Effector CD4-positive, alpha-beta T cell (primary cell): Measurements from ENCODE around the gene RIPOR1.

Source experiments
- DNase-seq: peaks from one replicate; pipeline ENCODE4 v3.0.0-alpha.2; 2020

Gene RIPOR1

DNA sequence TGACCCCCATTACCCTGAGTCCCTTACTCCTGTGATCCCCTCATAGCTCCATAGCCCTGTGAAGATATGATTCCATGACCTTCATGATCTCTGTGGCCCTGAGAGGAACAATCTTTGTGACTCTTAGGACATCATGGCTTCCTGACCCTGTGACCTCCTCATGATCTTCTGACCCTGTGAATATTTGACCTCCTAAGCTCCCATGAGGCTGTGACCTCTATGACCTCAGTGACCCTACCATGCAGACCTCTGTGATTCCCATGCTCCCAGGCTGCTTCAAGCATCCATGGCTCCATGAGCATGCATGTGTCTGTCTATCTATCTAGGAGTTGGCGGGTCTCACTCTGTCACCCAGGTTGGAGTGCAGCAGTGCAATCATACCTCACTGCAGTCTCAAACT is 12.1 kb downstream of the RIPOR1 start:
- DNase-seq: no peak

DNA sequence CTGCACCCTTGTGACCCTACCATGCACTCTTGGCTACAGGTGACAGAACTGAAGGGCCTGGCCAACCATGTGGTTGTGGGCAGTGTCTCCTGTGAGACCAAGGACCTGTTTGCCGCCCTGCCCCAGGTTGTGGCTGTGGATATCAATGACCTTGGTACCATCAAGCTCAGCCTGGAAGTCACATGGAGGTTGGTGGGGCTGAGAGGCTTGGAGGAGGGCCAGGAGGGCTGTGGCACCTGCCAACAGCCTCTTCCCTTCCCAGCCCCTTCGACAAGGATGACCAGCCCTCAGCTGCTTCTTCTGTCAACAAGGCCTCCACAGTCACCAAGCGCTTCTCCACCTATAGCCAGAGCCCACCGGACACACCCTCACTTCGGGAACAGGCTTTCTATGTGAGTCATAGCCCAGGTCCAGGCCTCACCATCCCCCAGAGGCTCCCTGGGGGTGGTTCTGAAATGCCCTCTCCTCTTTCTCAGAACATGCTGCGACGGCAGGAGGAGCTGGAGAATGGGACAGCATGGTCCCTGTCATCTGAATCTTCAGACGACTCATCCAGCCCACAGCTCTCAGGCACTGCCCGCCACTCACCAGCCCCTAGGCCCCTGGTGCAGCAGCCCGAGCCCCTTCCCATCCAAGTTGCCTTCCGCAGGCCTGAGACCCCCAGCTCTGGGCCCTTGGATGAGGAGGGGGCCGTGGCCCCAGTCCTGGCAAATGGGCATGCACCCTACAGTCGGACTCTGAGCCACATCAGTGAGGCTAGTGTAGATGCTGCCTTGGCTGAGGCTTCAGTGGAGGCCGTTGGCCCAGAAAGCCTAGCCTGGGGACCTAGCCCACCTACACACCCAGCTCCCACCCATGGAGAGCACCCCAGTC is 13.0 kb downstream of the RIPOR1 start:
- DNase-seq: no peak

DNA sequence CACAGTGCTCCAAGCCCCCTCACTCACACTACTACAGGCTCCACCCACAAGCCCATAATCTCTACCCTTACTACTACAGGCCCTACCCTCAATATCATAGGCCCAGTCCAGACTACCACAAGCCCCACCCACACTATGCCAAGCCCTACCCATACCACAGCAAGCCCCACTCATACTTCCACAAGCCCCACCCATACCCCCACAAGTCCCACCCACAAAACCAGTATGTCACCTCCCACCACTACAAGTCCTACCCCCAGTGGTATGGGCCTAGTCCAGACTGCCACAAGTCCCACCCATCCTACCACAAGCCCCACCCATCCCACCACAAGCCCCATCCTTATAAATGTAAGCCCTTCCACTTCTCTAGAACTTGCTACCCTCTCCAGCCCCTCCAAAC is 13.8 kb downstream of the RIPOR1 start:
- DNase-seq: peak; percentile 58

DNA sequence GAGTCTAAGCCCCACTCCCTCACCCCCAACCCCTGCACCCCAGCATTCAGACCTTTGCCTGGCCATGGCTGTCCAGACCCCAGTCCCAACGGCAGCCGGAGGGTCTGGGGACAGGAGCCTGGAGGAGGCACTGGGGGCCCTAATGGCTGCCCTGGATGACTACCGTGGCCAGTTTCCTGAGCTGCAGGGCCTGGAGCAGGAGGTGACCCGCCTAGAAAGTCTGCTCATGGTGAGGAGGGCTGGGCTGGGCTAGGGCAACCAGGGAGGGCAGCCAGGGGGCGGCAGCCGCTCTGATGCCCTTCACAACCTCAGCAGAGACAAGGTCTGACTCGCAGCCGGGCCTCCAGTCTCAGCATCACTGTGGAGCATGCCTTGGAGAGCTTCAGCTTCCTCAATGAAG is 14.4 kb downstream of the RIPOR1 start:
- DNase-seq: no peak

DNA sequence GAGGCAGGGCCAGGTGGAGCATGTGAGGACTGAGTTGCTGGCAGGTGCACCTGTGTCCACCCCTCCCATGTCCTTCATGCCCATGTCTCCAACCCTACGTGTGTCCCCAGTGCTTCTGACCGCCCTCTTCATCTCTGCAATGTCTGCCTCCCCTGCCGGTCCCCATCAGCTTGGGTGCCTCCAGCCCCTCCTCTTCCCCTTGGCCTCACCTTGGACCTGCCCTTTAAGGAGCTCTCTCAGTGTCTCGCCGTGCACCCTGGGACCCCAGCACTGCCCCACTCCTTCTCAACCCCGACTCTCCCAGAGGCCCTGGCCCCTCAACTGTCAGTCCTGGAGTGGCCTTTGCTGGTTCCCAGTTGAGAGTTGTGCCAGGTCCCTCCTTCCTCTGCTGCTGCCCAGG is 15.0 kb downstream of the RIPOR1 start:
- no peak for DNase-seq

DNA sequence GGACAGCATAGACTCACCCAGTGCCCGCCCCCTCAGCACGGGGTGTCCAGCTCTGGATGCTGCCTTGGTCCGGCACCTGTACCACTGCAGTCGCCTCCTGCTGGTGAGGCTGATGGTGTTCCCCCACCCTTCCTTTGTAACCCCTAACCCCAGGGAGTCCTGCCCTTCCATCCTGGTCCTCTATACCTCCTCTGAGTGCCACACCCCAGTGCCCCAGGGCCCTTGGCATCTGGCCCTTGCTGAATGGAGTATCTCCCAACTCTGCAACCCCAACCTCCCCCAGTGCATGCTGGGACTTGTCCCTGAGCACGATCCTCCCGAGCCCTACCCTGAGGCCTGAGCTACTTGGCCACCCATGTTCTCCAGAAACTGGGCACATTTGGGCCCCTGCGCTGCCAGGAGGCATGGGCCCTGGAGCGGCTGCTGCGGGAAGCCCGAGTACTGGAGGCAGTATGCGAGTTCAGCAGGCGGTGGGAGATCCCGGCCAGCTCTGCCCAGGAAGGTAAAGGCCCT is 15.8 kb downstream of the RIPOR1 start:
- no peak for DNase-seq

DNA sequence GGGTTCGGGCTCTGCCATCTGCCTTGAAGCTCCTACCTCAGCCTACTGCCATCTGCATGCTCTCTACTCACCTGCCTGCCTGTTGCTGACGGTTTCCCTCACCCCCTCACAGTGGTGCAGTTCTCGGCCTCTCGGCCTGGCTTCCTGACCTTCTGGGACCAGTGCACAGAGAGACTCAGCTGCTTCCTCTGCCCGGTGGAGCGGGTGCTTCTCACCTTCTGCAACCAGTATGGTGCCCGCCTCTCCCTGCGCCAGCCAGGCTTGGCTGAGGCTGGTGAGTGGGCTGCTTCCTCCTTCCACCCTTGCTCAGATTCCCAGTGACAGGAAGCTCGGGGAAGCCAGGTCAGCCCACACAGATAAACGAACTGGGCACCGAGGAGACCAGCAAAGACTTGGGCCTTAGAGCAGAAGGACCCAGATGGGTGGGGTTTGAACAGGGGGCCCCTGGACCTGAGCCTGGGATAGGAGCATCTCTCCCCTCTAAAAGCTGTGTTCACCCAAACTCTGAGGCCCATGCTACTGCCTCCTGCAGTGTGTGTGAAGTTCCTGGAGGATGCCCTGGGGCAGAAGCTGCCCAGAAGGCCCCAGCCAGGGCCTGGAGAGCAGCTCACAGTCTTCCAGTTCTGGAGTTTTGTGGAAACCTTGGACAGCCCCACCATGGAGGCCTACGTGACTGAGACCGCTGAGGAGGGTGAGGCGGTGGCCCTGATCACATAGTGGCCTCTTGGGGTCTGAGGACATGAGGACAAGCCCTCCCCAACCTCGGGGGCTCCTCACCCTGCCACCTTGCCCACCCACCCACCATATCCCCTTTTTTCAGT is 16.4 kb downstream of the RIPOR1 start:
- DNase-seq: no peak

DNA sequence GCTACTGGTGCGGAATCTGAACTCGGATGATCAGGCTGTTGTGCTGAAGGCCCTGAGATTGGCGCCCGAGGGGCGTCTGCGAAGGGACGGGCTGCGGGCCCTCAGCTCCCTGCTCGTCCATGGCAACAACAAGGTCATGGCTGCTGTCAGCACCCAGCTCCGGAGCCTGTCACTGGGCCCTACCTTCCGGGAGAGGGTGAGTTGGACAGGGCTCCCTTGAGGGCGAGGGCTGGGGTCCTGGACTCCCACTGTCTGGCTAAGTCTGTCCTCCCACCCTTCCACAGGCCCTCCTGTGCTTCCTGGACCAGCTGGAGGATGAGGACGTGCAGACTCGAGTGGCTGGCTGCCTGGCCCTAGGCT is 17.0 kb downstream of the RIPOR1 start:
- DNase-seq: no peak

DNA sequence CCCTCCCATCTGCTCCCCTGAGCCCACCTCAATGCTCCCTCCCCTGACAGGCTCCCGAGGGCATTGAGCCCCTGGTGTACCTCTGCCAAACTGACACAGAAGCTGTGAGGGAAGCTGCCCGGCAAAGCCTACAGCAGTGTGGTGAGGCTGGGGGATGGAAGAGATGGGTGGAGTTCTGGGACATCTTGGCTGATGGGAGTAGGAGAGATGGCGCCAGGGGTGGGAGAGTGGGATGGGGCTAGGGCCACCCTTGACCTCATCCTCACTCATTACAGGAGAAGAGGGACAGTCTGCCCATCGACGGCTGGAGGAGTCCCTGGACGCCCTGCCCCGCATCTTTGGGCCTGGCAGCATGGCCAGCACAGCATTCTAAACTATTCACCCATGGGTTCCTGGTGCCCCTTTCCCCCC is 17.5 kb downstream of the RIPOR1 start:
- no peak for DNase-seq

DNA sequence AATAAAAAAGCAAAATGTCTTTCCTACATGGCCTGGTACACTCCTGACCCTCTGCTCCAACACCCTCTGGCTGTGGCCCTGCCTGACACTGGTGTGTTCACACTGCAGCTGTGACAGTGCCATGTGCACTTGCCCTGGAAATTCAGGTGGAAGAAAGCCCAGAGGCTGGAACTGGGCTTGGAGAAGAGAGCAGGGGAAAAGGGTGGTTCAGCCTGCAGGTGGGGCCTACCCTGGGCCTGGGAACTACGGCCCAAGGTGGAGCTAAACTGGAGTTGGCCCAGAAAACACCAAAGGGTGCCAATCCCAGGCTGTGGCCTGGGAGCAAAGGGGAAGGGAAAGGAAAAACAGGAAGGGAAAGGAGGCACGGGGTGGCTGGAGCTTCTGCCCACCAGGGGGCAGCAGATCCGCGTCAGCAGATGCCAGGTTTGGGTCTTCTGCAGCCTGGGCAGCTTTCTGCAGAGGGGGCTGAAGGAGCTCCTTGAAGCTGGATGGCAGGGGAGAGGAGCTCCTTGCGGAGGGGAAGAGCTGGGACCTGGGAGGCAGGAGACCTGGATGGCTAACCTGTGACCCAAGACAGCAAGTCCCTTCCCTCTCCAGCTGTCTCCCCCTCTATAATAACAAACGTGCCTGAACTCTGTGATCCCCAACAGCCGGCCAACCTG is 18.3 kb downstream of the RIPOR1 start:
- peak; percentile 71 for DNase-seq

DNA sequence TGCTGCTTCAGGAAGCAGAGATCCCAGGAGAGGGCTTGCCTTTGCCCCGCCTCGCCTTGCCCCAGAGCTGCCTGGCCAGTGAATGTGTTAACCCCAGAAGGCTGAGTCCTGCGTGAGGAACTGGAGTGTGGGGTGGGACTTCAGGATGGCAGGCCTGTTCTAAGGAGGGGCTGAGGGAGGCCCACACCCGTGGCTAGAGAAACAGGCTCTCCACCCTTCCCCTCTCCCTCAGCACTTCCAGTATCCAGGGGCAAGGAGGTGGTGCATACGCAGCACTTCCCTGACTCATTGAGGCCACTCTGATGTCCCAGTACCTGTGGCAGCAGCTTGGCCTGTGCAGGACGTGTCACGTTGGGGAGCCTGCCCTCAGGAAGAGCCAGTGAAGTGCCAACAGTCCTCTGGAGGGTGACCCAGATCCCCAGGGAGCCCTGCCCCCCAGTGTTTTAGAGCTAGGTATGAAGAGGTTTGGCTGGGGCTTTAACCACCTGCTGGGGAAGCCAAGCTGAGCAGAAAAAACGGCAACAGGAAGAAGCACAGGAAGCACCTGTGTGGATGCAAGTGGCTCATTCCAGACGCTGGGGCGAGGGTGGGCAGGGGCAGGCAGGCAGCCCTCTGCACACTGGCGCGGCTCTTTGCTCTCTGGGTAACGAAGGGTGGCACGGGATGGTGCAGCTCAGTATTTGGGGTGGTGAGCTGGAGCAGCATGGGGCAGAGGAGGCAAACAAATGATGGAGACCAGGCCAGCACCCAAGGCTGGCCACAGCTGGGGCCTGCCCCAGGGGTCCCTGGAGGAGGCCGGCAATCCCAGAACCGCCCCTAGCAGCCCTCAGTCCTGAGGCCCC is 19.0 kb downstream of the RIPOR1 start:
- DNase-seq: peak; percentile 45

DNA sequence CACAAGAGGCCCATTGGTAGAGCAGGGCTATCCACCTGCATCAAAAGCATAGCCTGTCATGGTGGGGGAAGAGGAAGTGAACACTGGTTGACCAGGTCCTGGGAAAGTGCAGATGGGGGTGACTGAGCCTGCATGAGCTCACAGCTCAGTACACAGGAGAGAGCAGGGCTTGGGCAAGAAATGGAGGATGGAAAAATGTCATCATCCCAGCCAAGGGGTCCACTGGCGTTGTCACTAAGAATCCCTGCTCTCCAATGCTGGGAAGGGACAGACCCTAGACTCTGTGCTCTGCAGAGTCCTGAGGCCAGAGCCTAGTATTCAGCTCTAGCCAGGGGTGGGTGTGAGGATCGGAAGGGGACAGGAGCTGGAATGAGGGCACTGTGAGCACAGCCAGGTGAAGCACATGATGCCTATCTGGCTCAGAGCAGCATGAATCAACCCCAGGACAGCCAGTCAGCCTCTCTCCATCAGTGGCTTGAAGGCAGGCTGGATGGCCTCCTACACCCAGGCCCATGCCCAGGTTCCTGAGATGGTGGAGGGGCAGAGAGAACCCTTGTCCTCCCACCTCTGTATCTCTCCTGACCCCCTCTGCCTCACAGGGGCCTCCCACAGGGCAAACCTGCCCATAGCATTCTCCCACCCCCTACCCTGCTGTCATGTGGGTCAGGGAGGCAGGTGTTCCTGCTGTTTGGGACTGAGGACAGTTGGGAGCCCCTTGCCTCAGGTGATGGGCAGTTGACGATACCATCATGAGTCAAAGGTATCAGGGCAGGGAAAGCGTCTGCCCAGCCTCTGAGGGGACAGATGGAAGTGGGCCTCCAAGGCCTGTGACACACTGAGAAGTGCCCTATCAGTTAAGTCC is 19.9 kb downstream of the RIPOR1 start:
- no peak for DNase-seq

DNA sequence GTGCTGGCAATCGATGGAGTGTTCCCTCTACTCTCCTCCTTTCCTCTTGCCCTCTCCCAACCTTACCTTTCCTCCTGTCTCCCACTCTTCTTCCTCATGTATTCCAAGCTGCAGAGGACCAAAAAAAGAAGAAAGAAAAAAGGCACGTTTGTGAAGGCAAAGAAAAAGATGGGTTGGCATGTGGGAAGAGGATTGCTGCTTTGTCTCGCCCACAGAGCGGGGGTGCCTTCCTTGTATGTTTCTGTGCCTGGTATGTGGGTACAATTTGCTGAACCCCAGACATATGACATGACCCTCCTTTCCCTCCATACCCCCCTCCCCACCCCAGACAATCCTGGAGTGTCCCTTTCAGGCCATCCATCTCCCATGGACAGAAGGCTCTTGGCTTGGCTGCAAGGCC is 20.6 kb downstream of the RIPOR1 start:
- DNase-seq: no peak

DNA sequence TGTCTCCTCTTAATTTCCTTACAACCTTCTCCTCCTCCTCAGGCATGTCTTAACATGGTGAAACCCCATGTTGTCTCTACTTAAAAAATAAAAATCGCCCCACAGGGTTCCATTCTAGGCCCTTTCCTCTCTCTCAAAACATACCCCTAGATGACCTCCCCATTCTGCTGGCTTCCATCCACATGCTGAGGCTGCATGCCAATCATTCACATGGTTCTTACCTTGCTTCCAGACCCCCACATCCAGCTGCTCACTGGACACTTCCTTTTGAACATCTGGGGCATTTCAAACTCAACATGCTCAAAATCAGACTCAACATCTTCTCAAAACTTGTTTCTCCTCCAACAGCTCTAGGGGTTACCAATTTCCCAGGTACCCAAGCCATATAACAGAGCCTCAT is 21.3 kb downstream of the RIPOR1 start:
- no peak for DNase-seq

DNA sequence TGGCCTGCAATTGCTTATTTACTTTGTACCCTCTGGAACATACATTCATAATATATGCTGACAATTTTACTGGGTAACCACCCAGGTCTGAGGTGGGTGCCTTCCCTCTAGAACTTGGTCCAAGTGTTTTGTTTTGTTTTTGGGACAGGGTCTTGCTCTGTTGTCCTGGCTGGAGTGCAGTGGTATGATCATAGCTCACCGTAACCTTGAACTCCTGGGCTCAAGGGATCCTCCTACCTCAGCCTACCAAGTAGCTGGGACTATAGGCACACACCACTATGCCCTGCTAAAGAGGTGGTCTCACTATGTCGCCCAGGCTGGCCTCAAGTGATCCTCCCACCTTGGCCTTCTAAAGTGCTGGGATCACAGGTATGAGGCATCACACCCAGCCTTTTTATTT is 22.5 kb downstream of the RIPOR1 start:
- no peak for DNase-seq

DNA sequence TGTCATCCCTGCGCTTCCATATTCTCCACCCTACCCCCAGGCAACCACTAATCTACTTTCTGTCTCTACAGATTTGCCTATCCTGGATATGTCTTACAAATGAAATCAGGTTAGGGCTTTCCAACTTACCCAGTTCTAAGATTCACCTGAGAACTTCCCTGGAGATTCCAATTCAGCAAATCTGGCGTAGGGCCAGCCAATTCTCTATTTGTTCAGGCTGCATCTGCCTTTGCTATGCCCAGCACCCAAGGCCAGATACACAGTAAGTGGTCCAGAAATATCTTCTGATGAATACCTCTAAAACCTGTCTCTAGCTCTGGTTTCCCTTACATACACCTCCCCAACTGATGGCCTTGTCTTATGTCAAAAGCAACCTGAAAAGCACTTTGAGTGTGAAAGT is 23.3 kb downstream of the RIPOR1 start:
- no peak for DNase-seq

DNA sequence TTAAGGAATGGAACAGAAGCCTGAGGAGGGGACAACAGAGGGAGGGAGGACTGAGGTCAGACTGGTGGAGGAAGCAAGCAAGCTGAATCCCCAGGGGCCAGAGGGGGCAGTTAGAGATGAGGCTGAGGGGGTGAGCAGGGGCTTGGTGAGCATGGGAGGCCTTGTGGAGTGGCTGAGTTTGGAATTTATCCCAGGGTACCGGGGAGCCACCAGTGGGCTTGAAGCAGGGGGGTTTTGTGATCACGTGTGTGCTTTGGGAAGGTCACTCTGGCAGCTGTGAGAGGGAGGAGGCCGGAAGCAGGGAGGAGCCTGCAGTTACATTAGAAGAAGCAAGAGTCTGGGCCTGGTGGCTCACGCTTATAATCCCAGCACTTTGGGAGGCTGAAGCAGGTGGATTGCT is 23.8 kb downstream of the RIPOR1 start:
- no peak for DNase-seq

DNA sequence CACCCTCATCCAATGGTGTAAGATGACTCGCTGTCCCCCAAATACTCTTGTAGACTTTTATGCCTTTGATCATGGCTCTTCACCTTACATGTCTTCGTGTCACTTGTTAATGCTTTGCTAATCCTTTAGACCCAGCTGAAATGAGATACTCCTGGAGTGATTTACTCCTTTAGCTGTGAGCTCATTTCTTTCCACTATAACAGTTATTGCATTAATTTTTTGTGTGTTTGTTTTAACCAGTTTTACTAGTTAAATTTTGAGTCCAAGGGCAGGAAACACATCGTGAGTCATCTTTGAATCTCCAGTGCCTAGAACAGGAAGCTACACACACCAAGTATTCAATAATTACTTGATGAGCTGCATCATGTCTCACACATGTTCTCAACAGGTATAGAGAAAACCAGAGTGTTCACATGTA is 27.2 kb downstream of the RIPOR1 start:
- no peak for DNase-seq

DNA sequence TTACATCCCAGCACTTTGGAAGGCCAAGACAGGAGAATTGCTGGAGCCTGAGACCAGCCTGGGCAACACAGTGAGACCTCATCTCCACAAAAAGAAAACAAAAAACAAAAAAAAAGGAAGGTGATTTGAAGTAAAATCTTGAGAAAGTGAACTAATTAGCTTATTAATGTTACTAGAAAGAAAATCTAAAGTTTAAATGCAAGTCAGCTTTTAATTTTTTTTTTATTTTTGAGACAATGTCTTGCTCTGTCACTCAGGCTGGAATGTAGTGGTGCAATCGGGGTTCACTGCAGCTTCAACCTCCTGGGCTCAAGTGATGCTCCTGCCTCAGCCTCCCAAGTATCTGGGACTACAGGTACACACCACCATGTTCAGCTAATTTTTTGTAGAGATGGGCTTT is 30.2 kb downstream of the RIPOR1 start:
- no peak for DNase-seq

DNA sequence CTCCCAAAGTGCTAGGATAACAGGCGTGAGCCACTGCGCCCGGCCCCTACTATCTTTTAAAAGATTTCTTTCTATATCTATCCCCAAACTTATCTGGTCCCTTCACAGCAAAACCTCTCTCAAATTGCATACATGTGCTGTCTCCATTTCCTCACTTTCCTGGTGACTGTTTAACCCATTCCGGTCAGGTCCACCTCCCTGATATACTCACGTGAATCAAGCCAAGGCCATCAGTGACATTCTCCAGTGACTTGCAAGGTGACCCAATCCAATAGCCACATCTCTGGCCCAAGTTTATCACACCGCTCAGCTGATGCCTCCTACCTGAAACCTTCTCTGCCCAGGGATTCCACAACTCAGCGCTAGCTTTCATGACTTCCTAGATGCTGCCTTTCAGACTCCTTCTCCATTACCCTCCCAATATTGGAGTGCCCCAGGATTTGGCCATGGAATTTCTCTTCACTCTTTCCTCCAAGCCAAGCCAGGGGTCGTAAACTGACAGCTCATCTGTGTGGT is 32.3 kb downstream of the RIPOR1 start:
- DNase-seq: no peak

DNA sequence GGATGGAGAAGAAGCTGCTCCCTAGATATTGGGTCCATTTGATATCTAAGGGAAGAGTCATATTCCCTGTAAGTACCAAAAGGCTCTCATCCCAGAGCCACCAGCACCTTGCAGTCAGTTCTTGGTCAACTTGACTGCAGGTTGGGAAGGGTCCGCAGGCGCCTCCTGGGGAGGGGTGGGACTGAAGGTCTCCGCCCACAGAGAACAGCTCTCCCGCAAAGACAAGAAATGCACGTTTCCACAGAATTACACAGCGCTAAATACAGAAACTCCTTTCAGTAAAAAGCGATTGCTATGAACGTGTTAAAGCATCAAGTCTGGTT is 32.8 kb downstream of the RIPOR1 start:
- DNase-seq: no peak
